HG03139 (cell line): ENCODE measurements around the gene KCNF1.
A peak's percentile ranks its signal among the peaks of the same experiment; 100 is the strongest.

Experiments
- ATAC-seq: cut with Tn5 transposase; IDR thresholded peaks from one replicate; pipeline ENCODE4 v1.9.1; 2021; ENCODE audit not compliant: unreplicated experiment

KCNF1 gene, protein sequence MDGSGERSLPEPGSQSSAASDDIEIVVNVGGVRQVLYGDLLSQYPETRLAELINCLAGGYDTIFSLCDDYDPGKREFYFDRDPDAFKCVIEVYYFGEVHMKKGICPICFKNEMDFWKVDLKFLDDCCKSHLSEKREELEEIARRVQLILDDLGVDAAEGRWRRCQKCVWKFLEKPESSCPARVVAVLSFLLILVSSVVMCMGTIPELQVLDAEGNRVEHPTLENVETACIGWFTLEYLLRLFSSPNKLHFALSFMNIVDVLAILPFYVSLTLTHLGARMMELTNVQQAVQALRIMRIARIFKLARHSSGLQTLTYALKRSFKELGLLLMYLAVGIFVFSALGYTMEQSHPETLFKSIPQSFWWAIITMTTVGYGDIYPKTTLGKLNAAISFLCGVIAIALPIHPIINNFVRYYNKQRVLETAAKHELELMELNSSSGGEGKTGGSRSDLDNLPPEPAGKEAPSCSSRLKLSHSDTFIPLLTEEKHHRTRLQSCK

DNA sequence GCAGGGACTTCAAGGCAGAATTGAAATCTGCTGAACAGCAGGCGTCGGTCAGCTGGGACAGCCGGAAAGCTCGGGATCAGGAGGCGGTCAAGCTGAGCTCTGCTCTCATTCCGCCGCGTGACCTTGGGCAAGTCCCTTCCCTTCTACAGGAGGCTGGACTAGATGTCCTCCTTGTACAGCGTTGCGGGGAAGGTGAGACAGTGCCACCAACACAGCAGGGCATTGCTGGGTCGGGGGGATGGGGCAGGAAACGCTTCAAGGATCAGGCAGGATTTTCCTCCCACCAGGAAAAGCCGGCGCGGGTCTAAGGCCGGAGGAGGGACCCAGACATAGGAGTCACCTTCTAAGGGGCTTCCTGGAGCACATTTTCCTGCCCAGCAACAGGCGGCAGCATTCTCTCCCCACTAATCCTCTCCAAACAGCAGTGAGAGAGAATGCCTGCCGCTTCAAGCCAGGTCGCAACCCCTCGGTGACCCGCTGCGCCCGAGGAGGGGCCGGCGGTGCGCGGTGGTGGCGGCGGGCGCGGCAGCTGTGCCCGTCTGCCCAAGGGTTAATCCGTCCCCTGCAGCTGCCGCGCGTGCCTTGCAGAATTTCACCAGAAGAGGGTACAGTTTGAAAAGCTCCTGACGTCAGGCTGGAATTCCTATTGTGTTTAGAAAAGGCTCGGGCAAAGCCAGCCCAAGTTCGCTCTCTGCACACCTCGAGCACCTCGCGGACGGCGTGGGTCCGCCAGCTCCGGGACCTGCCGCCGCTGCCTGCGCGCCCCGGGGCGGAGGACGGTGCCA is at the start of gene KCNF1:
Gene KCNF1 (plus strand): TSS at position 644 of the 785 bp plus-strand sequence. CDS start 493 bp downstream, outside the sequence.
- ATAC-seq, result no peak

DNA sequence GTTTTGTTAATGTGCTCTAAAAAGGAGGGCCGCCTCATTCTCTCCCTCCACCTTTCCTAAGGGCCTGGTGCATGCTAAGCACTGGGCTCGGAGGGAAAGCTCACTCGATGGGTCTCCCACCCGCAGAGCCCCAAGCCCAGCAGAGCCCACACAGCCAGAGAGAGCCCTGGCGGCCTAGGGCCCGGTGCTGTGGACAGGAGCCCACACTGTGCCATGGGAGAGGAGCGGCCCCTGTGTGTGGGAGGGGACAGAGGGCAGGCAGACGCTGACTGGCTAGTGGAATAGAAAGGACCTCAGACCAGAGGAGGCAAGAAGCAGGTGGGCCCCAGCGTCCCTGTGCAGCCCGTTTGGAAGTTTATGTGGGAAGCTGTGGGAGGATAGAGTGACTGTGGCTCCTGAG is 49.4 kb upstream of the KCNF1 start:
- ATAC-seq, result no peak

DNA sequence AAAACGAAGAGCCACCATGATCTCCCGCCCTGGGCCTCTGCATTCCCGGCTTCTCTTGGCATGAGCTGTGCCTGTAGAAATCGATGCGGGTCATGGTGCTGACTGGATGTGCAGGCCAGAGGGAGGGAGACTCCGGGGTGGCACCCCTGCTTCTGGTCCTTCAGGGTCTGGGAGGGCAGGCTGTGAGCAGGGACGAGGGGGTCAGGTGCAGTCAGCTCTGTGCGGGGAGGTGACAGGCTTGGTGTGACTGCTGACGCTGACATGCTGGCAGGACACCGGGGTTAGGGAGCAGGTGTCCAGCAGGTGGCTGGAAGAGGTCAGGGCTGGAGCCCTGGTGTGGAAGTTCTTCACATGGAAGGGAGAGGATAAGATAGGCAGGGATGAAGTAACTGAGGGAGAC is 48.7 kb upstream of the KCNF1 start:
- ATAC-seq, result no peak

DNA sequence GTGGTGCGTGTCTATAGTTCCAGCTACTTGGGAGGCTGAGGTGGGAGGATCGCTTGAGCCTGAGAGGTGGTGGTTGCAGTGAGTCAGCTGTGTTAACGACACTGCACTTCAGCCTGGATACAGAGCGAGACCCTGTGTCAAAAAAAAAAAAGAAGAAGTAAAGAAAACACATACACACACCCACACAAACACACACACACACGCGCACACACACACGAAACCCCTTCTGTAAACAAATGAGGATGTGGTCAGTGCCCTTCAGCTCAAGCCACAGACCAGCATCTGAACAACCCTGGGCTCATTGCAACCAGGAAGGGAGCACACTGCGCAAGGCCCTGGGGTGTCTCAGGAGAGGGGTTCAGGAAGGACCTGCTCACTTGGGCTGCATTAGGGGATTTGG is 47.9 kb upstream of the KCNF1 start:
- ATAC-seq, result peak; percentile 70

DNA sequence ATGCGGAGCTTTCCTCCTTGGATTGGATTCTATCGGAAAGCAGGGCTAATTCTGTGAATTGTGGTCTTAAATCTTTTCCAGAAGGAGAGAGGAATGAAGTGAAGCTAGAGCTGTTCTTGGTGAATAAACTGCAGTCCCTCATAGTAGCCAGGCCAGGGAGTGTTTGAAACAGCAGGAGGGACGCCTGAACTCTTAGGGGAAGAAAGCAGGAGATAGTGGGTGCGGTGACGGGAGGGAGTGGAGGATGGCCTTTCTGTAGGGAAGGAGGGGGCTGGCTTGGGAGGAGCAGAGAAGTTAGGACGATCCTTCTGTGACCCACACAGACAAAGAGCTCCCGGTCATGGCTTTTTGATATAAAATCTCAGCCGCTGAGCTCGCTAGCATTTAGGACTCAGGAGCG is 47.5 kb upstream of the KCNF1 start:
- ATAC-seq, result no peak

DNA sequence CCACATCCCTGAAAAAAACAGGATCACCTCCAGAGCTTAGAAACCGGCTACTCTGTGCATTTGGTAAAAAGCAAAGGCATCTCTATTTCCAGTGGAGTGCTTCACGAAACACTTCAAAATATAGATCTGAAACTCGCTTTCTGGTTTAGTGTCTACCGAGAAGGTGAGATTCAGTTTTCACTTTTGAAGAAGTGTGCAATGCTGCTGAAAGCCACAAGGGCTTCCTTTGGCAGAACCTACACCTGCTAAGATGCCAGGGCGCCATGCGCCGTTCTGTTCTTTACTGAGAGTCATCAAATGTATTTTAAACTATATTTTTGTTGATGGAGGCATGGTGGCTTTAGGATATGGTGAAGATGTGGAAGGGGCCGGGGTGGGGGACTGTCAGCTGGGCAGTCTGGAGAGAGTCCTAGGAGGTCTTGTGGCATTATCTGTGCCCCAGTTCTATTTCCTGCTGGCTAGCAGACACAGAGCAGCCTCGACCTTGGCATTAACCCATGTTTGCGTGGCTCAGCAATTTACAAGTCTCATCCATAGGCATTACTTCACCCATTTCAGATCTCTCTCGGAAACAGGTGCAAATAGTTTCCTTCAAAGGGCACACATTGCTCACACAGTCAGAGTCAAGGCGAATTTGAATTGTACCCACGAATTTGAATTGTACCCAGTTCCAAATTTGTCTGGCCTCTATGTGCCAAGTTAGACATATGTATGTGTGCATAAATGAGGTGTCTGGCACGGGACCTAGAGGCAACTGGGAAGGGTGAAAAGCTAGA is 46.7 kb upstream of the KCNF1 start:
- ATAC-seq, result peak; percentile 80

DNA sequence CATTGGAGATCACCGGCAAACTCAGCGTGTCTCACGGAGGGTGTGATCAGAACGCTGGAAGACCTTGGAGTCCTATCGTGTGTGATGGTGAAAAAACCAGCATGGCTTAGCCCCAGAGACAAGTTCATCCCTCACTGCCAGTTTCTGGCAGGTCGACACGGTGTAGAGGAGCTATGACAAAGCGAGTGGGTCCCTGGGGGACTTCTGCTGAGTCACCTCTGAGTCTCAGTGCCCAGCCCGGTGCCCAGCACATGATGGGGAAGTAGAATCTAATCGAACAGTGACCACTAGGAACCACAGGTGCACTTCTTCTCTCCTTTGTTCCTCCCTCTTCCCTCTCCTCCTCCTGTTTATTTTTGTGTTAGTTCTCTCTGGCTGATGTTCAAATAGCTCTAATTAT is 45.9 kb upstream of the KCNF1 start:
- no peak for ATAC-seq

DNA sequence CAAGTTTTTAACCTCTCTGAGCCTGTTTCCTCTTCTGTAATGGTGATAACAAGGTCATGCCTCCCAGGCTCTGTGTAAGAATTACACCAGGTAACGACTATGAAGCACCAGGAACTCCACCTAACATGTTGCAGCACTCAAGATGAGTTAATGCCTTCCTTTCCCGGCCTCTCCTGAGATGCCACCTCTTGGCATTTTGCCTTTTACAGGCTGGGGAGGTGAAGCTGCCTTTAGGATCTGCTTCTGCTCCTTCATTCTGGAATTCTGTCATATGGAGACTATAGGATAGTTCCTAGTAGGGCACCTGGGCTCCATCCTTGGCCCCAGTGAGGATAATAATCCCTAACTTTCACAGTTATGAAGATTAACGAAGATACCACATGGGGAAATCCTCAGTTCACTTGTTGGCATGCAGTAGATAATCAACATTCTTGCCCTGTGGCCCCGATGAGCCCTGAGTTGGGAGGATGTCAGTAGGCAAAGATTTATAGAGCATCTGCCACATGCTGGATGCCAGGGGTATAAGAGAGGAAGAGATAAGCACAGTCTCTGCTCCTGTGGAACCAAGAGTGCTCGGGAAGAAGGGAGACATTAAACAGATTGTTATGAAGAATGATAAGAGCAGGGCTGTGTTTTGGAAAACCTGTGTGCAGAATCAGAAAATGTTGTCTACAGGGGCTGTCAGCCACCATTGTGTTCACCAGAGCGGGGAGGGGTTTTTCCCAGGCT is 43.9 kb upstream of the KCNF1 start:
- ATAC-seq, result no peak

DNA sequence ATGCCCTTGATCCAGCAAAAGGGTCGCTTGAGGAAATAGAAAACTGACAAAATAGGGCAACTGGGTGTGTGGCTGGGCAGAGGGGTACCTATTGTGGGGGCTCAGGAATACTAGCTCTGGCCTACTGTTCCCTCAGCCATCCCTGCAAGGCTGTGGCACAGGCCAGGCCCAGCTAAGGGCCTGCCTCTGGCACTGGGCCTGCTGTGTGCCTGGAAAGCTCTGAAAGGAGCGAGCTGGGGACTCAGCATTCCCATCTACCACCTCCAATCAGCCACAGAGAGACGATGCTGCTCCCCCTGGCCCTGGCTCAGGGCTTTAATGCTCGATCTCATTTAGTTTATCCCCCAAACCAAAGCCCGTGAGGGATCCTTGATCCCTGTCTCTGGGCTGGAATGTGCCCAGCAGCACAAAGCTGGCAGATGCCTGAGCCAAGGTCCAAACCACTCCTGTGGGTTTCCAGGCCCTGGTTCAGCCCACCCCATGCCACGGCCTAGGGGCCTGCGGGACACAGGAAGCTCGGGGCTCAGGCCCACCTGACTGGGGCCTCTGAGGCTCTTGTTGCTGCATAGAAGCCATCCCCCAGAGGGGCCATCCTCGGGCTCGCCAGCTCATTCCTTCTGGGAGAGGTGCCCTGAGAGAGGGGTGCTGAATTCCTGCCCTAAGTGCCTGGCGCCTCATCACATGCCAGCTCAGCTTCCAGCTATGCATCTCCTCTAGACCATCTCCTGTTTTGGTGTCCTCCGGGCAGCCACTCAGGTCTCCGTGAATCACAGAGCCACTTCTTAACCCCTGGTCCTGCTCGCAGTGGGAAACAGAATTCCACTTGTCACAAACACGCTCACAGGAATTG is 43.0 kb upstream of the KCNF1 start:
- ATAC-seq, result no peak

DNA sequence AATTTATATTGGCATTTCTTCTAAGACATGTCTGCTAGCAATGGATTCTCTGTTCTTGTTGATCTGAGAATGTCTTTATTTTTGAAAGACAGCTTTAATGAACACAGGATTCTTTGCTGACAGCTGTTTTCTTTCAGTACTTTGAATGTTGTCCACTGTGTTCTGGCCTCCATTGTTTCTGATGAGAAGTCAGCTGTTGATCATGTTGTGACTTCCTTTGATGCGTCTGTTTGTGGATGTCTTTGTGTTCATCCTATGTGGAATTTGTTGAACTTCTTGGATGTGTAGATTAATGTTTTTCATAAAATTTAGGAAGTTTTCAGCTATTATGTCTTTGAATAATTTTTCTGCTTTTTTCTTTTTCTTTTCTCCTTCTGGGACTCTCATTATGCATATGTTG is 39.8 kb upstream of the KCNF1 start:
- no peak for ATAC-seq

DNA sequence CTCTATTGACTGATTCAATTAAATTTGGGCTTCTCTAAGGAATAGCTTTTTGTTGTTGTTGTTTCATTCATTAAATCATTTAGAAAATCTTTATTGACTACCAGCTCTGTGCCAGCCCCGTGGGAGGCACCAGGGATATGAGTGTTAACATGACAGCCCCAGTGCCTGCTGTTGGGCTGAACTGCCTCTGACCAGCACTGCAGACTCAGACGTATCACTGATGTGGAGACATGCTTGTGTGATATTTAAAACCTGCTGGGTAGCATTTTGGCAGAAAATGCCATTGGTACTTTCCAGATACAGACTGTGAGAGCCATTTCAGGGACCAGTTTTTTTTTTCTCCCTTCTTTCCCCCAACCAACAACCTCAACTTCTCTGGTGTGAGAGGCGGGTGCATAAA is 38.6 kb upstream of the KCNF1 start:
- ATAC-seq, result no peak

DNA sequence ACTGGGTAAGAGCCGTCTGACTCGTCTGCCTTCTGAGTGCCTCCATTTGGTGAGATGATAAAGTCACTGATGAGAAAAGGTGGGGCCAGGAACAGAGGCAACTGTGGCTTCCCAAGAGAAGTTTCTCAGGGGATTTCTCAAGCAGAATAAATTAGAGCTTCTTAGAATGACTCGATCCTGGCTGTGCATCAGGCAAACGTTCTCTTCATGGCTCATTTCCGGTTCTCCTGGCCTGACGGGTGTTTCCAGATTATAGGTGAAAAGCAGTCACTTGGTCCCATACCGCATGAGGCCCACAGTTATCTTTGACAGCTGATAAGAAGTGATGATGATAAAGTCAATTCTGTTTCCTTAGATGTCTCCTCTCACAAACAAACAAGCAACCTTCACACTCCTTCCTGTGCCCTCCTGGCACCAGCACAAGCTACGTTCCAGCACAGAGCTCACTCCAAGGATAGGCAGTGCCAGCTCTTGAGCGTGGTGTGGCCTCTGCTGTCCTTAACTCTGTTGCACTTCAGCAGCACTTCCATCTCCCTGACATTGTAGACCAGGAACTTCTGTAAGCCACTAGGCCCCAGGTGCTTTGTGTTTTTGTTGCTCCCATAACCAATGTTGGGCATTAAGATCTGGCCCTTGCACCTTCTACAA is 37.8 kb upstream of the KCNF1 start:
- ATAC-seq, result no peak

DNA sequence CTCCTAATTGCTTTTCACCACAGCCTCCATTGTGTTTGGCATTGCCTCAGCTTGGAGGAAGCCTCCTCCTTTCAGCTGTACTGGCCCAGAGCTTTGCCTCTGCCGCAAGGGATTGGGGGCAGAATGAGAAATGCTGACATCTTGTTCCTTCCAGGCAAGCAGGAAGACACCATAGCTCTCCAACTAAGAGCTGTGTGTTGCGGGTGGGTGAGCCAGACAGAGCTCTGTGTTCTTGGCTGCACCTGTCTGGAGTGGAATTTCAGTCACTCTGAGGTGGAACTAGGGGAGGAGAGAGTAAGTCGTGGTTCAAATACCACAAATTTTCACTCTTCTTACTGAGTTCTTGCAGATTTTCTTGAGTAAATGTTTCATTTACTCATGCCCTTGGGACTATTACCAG is 36.6 kb upstream of the KCNF1 start:
- ATAC-seq, result no peak

DNA sequence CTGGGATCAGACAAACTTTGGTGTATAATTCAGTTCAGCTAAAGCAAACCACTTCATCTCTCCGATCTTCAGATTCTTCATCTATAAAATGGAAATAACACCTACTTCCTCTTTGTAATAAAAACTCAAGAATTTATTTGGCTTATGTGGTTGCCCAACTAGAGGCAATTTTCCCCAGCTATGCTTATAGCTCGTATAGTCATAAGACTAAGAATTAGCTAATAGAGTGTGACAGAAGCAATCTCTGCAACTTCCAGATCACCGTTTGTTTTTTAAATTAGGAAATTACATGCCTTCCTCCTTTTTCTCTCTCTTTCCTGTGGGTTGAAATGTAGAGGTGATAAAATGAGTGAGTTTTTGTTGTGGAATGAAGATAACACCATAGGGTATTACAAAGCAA is 35.3 kb upstream of the KCNF1 start:
- no peak for ATAC-seq

DNA sequence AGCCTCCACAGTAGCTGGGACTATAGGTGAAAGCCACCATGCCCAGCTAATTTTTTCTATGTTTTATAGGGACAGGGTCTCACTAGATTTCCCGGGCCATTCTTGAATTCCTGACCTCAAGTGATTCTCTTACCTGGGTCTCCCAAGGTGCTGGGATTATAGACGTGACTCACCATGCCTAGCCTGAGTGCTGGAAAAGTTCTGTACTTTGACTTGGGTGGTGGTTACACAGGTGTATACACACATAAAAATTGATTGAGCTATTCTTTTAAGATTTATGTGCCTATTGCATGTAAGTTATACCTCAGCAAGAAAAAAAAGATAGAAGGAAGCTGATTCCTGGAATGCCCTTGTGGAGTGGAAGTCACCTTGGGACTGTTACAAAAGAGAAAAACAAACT is 34.8 kb upstream of the KCNF1 start:
- no peak for ATAC-seq

DNA sequence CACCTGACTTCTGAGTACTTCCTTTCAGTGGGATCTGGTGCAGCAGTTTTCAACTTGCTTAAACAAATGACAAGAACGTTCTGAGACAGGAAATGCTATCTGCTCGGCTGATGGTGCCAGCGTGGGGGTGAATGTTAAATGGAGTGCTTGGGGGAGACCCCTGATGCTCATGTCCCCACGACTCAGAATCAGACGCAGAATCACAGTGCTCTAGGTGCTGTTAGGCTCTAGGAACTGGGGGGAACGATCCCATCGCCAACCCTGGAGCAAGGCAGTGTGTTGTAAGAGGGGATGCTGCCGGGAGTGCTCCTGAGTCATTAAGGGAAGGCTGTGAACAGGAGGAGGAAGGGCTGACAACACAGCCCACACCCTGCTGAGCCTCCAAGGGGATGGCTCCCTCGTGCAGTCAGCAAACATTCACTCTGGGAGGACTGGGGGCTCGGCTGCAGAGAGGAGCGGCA is 34.1 kb upstream of the KCNF1 start:
- ATAC-seq, result no peak

DNA sequence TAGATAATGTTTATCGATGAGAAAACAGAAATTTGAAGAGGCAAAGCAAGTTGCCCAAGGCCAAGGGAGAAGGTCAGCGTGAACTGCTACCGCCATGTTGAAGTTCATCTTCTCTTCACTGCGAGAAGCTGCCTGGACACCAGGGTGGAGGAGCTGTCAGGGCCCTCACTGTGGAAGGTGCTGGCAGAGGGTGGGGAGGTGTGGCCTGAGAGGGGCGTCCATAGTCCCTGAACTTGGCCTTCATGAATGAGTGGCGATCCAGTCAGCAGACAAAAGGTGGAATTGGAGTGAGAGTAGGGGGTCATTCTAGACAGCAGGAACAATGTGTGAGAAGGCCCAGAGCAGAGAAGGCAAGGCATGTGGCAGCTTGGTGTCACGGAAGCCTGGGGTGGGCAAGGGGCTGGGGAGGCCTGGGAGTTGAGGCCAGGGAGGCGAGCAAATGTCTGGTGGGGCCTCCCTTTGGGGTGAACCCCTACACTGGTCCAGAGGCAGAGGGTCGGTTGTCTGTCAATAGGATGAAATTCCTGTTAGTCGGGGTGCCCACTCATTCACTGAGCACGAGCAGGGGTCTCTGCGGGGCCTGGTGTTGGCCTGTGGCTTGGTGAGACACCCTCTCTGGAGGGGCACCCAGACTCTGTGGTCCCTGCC is 33.3 kb upstream of the KCNF1 start:
- no peak for ATAC-seq

DNA sequence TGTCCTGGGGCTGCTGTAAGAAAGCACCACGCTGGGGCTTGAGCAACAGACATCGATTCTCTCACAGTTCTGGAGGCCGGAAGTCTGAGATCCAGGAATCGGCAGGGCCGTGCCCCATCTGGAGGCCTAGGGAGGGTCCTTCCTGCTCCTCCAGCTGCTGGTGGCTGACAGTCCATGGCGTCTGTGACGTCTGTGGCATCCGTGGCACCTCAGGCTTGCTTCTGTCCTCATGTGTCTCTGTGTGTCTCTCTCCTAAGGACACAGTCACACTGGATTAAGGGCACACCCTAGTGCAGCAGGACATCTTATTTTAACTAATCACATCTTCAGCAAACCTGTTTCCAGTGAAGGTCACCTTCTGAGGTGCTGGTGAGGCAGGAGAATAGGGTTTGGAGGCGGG is 32.6 kb upstream of the KCNF1 start:
- no peak for ATAC-seq
